HL-60 (cell line): ENCODE data around the gene KLHL15.

ENCODE experiments used
- DNase-seq, 2 experiments: peaks; one replicate each; pipeline ENCODE4 v3.0.0-alpha.2; 2010 to 2020; ENCODE audit warnings: low read depth in 1 of 2, low spot score in 1 of 2
- H3K27ac ChIP-seq: fragments of 250-450 bp; sonication (Bioruptor Pico); replicated peaks from 2 replicates; pipeline ENCODE4 v1.5.1; 2020; ENCODE audit warnings: mild to moderate bottlenecking, moderate library complexity
- H3K27me3 ChIP-seq: fragments of 250-450 bp; sonication (Bioruptor Pico); 2 replicates; pipeline ENCODE4 v1.5.1; 2021; ENCODE audit warnings: mild to moderate bottlenecking, moderate library complexity; ENCODE audit not compliant: insufficient read depth, poor library complexity, severe bottlenecking
- H3K4me3 ChIP-seq: replicated peaks from 2 replicates; pipeline ENCODE4 v1.5.1; 2011; ENCODE audit warnings: mild to moderate bottlenecking, control low read depth, low read length; ENCODE audit not compliant: insufficient read depth
- GABPA ChIP-seq: IDR thresholded peaks from 2 replicates; pipeline ENCODE4 v1.6.1; 2012; ENCODE audit warnings: low read depth
- POLR2AphosphoS5 ChIP-seq: IDR thresholded peaks from 2 replicates; pipeline ENCODE4 v1.6.1; 2012; ENCODE audit warnings: low read depth
- SPI1 ChIP-seq: IDR thresholded peaks from 2 replicates; pipeline ENCODE4 v1.6.1; 2012; ENCODE audit warnings: low read depth, mild to moderate bottlenecking, borderline replicate concordance
- TF ChIP-seq, protein P1 (sequence below): IDR thresholded peaks from 2 replicates; pipeline ENCODE4 v1.6.1; 2012; ENCODE audit warnings: low read depth; ENCODE audit not compliant: insufficient replicate concordance
- TF ChIP-seq, protein P2 (sequence below): IDR thresholded peaks from one replicate; pipeline ENCODE4 v1.5.1; 2011; ENCODE audit warnings: low read length, control low read depth, inconsistent platforms; ENCODE audit not compliant: insufficient read depth

Gene KLHL15

DNA sequence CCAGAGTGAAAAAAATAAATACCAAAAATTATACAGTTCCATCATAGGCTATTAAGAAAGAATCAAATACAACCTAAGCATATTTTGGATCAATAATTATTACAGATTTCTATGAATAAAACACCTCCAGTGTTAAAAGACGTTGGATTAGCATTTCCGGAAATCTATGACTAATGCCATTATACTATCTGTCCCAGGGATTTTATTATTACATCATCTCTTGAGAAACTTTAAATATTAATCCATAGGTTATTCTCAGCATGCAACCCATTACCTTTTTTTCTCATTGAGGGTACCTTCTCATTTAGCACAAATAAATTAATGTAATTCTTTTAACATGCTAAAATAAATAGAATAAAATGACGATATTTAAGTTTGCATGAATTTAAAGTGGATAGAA, 74.6 kb downstream of the KLHL15 start:
- TF ChIP-seq SPI1 (no peak), GABPA (no peak), POLR2AphosphoS5 (no peak)
- TF ChIP-seq, protein P1, sequence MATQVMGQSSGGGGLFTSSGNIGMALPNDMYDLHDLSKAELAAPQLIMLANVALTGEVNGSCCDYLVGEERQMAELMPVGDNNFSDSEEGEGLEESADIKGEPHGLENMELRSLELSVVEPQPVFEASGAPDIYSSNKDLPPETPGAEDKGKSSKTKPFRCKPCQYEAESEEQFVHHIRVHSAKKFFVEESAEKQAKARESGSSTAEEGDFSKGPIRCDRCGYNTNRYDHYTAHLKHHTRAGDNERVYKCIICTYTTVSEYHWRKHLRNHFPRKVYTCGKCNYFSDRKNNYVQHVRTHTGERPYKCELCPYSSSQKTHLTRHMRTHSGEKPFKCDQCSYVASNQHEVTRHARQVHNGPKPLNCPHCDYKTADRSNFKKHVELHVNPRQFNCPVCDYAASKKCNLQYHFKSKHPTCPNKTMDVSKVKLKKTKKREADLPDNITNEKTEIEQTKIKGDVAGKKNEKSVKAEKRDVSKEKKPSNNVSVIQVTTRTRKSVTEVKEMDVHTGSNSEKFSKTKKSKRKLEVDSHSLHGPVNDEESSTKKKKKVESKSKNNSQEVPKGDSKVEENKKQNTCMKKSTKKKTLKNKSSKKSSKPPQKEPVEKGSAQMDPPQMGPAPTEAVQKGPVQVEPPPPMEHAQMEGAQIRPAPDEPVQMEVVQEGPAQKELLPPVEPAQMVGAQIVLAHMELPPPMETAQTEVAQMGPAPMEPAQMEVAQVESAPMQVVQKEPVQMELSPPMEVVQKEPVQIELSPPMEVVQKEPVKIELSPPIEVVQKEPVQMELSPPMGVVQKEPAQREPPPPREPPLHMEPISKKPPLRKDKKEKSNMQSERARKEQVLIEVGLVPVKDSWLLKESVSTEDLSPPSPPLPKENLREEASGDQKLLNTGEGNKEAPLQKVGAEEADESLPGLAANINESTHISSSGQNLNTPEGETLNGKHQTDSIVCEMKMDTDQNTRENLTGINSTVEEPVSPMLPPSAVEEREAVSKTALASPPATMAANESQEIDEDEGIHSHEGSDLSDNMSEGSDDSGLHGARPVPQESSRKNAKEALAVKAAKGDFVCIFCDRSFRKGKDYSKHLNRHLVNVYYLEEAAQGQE: no peak
- TF ChIP-seq, protein P2, sequence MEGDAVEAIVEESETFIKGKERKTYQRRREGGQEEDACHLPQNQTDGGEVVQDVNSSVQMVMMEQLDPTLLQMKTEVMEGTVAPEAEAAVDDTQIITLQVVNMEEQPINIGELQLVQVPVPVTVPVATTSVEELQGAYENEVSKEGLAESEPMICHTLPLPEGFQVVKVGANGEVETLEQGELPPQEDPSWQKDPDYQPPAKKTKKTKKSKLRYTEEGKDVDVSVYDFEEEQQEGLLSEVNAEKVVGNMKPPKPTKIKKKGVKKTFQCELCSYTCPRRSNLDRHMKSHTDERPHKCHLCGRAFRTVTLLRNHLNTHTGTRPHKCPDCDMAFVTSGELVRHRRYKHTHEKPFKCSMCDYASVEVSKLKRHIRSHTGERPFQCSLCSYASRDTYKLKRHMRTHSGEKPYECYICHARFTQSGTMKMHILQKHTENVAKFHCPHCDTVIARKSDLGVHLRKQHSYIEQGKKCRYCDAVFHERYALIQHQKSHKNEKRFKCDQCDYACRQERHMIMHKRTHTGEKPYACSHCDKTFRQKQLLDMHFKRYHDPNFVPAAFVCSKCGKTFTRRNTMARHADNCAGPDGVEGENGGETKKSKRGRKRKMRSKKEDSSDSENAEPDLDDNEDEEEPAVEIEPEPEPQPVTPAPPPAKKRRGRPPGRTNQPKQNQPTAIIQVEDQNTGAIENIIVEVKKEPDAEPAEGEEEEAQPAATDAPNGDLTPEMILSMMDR: no peak
- peak overlapping the region; percentile 17; the same call in 1 of the 2 replicates for H3K4me3 ChIP-seq
- H3K27ac ChIP-seq: peak overlapping the region; percentile 82
- no peaks in the 10 kb centered on the region for H3K27me3 ChIP-seq
- no peak for DNase-seq

DNA sequence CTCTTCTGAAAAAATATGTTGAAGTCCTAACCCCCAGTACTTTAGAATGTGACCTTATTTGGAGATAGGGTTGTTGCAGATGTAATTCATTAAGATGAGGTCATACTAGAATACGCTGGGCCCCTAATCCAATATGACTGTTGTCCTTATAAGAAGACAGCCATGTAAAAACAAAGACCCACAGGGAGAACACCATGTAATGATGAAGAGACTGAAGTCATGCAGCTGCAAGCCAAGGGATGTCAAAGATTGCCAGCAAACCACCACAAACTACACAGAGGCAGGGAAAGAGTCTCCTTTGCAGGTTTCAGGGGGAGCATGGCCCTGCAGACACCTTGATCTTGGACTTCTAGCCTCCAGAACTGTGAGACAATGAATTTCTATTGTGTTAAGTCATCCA, 81.8 kb downstream of the KLHL15 start:
- Histone ChIP-seq H3K27me3 (no peaks in the 10 kb centered on the region), H3K4me3 (no peak overlapping the region), H3K27ac (no peak overlapping the region)
- TF ChIP-seq SPI1: no peak
- no peak for TF ChIP-seq POLR2AphosphoS5
- no peak for DNase-seq

DNA sequence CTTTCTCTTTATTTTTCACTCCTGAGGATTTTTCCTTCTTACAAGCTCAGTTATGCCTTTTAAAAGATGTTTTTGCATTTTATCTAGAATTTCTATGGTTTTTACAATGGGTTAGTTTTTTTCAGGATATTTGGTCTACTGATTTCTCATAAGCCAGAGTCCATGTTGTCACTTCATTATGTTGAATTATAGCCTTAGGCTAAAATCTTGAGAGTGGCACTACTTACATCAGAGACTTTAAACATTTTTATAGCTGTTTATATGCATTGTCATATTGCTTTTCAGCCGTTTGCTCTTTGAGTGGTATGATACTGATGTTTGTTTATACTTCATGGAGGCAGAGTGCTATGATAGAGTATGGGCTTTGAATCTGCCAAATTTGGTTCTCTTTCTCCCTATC, 82.8 kb downstream of the KLHL15 start:
- Histone ChIP-seq H3K27ac (no peak overlapping the region), H3K4me3 (no peak overlapping the region), H3K27me3 (no peaks in the 10 kb centered on the region)
- TF ChIP-seq, protein P2: no peak
- TF ChIP-seq GABPA: no peak
- no peak for TF ChIP-seq SPI1
- TF ChIP-seq, protein P1: no peak
- TF ChIP-seq POLR2AphosphoS5: no peak
- DNase-seq: no peak

DNA sequence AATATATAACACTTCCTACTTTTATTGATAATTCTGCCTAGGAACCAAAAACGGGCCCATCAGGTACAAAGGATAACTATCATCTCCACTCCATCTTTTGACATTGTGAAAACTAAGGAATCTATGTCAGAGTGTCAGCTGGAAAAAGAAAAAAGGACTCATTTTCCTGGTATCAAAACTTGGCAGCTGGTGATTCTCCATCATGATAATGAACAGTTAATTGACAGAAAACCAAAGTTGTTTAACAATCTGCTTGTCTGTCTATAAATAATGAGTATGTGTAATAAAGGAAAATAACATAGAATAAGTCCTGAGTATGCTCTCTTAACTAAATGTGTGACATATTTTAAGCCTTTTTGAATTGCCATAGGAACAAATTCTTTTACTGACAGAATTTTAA, 87.8 kb downstream of the KLHL15 start:
- no peak overlapping the region for H3K4me3 ChIP-seq
- DNase-seq: no peak
- no peaks in the 10 kb centered on the region for H3K27me3 ChIP-seq
- no peak overlapping the region for H3K27ac ChIP-seq
- TF ChIP-seq, protein P1: no peak
- TF ChIP-seq SPI1 (no peak), POLR2AphosphoS5 (no peak), GABPA (no peak)
- TF ChIP-seq, protein P2: no peak
